Measurements from ENCODE around the gene TMOD1. TPM values are rescaled to one million over a fixed set of nuclear protein-coding genes. Genes with fewer than 3 reads are reported as not detected.
A peak's percentile ranks its signal among the peaks of the same experiment; 100 is the strongest.

TMOD1 gene
- total and polyA plus RNA-seq, 9 of the 15 experiments (the other 6 are each of a cell fraction or from before 2014, with no cell fraction given): 7.1 to 41.2 (median 14.2) TPM

GRCh38 chr9:97502984-97503861, 1.8 kb downstream of the TMOD1 start (continued):
- TF ChIP-seq E4F1 (CRISPR knock-in tag; IDR thresholded peaks at IDR 0.05; ENCODE audit: borderline replicate concordance): no peak
- no peak for TF ChIP-seq CBFB (CRISPR knock-in tag; IDR thresholded peaks at IDR 0.05)
- TF ChIP-seq MGA (IDR thresholded peaks at IDR 0.05): no peak
- peak; percentile 86 for TF ChIP-seq NFE2 (IDR thresholded peaks at IDR 0.05; ENCODE audit: low read depth)
- TF ChIP-seq ZNF449 (CRISPR knock-in tag; IDR thresholded peaks at IDR 0.05): no peak
- peak; percentile 76 for TF ChIP-seq LCOR (CRISPR knock-in tag; IDR thresholded peaks at IDR 0.05)
- TF ChIP-seq MEF2A (IDR thresholded peaks at IDR 0.05; ENCODE audit: control insufficient read depth, low read depth, low read length): peak; percentile 100
- no peak for TF ChIP-seq ZNF830 (CRISPR knock-in tag; IDR thresholded peaks at IDR 0.05)
- no peak for TF ChIP-seq ZZZ3 (IDR thresholded peaks at IDR 0.05)
- TF ChIP-seq NCOA6 (IDR thresholded peaks at IDR 0.05): 0 out of 2 replicates have a peak, but pooled peaks have one; percentile 52
- TF ChIP-seq KDM4B (IDR thresholded peaks at IDR 0.05; ENCODE audit: borderline replicate concordance in 2 of 2, low read depth in 1 of 2): no peak
- TF ChIP-seq HCFC1 (IDR thresholded peaks at IDR 0.05; ENCODE audit: low read depth, low read length): no peak

All from K562 (cell line).